ENCODE measurements around the gene IL7R. TPM values are rescaled to one million over a fixed set of nuclear protein-coding genes. Genes with fewer than 3 reads are reported as not detected.

The IL7R gene
- total and polyA plus RNA-seq, 2 donors (not counting 3 experiments of a cell fraction or from before 2014, with no cell fraction given): 1.0 to 1.2 TPM

GRCh38 chr5:35919191-35919590 lies 62.5 kb downstream of the IL7R start:
- DNase-seq (ENCODE audit: low read depth, low spot score): no peak
- no TSS peak for BruUV-seq (replicated peaks)

More at GRCh38 chr5:35919191-35919590, 62.5 kb downstream of the IL7R start:
- Histone ChIP-seq H3K27ac (ENCODE audit: insufficient read depth, low read depth, low read length) (no peak overlapping the region), H3K4me2 (ENCODE audit: insufficient read depth, low read length) (no peak overlapping the region), H3K79me2 (ENCODE audit: control insufficient read depth, insufficient read depth, low read length) (no peaks in the 10 kb centered on the region), H3K9me1 (replicated peaks; ENCODE audit: control insufficient read depth, extremely low read depth, insufficient read depth, low read length) (no peaks in the 10 kb centered on the region), H3K4me1 (ENCODE audit: control insufficient read depth, extremely low read depth, insufficient read depth, low read length) (no peaks in the 10 kb centered on the region), H2AFZ (ENCODE audit: low read depth, low read length) (no peak overlapping the region), H4K20me1 (replicated peaks; ENCODE audit: control insufficient read depth, extremely low read depth, insufficient read depth, low read length) (no peaks in the 10 kb centered on the region), H3K27me3 (ENCODE audit: control insufficient read depth in 2 of 2, insufficient read depth in 2 of 2, low read length in 2 of 2) (peaks cover 0 to 2% of the 10 kb centered on the region in 2 experiments), H3K9me3 (replicated peaks; ENCODE audit: control insufficient read depth, insufficient read depth, low read length) (no peaks in the 10 kb centered on the region), H3K36me3 (ENCODE audit: control insufficient read depth in 2 of 2, extremely low read depth in 1 of 2, insufficient read depth in 2 of 2, low read length in 2 of 2) (no peaks in the 10 kb centered on the region), H3K4me3 (replicated peaks in 1 of 3; ENCODE audit: insufficient read depth in 1 of 3, low read depth in 1 of 3, low read length in 3 of 3) (no peak overlapping the region), H3K9ac (replicated peaks; ENCODE audit: extremely low read depth, insufficient read depth, low read length) (no peak overlapping the region)
- TF ChIP-seq POLR2A (IDR thresholded peaks at IDR 0.05; ENCODE audit: low read depth, low read length): no peak
- no peak for TF ChIP-seq MYC (IDR thresholded peaks at IDR 0.05; ENCODE audit: low read depth, low read length)
- TF ChIP-seq JUN (IDR thresholded peaks at IDR 0.05; ENCODE audit: borderline replicate concordance, insufficient read depth, insufficient read length, low read depth): no peak
- TF ChIP-seq GATA2 (IDR thresholded peaks at IDR 0.05; ENCODE audit: insufficient read depth, insufficient read length, low read depth, low read length): no peak
- no peak for TF ChIP-seq FOS (IDR thresholded peaks at IDR 0.05; ENCODE audit: borderline replicate concordance, insufficient read depth, low read length)
- TF ChIP-seq MAX (IDR thresholded peaks at IDR 0.05; ENCODE audit: insufficient read depth, insufficient read length): no peak
- TF ChIP-seq CTCF (IDR thresholded peaks at IDR 0.05; ENCODE audit: extremely low read depth in 1 of 2, insufficient read depth in 1 of 2, low read depth in 1 of 2, low read length in 2 of 2): no peak
- no peak for TF ChIP-seq POLR2AphosphoS5 (IDR thresholded peaks at IDR 0.05; ENCODE audit: insufficient read depth, low read depth, low read length)
- TF ChIP-seq EZH2 (IDR thresholded peaks at IDR 0.05; ENCODE audit: borderline replicate concordance, low read depth, low read length, severe bottlenecking): no peak
- no peak for FAIRE-seq
- intact Hi-C loops (cut with micrococcal nuclease): no loop called here
- dilution Hi-C loops (cut with MboI; ENCODE audit: extremely low pct_ligation_motif_present, low sequenced_read_pairs): no loop called here
- CTCF ChIA-PET: interaction anchor here (0.7 to 4.7 kb wide), 3 partner anchors 138 to 268 kb away, joined by 3 to 98 read pairs (median 4); no protein-coding TSS in a partner anchor
- POLR2A ChIA-PET: no interaction called here

Measured in endothelial cell of umbilical vein (primary cell).